T-helper 9 cell (primary cell): ENCODE data around the gene ZFYVE27.

Source experiments
- DNase-seq: peaks from one replicate; pipeline ENCODE4 v3.0.0-alpha.2; 2020

The ZFYVE27 gene

DNA sequence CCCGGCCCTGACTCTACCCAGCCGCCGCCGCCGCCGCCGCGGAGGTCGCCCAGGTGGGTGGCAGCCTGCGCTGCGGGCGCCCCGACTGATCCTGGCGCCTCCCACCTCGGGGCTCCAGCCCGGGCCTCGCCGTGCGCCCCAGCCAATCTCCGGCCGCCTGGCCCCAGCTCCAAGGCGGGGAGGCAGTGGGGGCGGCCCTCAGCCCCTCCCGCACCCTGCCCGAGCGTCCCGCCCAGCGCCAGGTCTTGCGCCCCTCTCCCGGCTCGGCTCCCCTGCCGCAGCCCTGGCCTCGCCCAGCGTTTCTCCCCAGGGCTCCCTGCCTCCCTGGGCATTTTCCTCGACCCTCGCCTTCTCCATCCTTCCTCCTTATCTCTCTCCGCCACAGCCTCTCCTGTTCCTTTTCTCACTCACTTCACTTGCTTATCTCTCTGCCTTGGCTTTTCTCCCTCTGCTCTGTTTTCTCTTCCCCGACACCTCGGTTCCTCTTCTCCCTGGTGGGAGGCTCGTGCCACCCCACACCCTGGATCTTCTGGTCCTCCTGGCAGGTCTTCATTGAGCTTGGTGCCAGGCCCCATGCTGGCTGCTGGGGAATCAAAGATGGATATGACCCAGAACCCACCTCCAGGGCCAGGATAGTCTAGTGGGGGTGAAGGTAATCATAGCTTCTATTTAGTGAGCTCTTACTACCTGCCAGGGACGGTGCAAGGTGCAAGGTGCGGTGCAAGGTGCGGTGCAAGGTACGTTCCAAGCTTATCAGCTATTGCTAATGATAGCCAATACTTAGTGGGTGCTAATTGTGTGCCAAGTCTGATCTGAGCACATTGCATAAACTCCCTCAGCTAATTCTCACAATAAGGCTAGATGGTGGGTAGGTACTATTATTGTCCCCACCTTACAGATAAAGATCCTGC lies 35.2 kb downstream of the ZFYVE27 start, which contains the start of gene SFRP5:
SFRP5 (minus strand) TSS at position 87 of the 911 bp plus-strand sequence. CDS start 166 bp downstream, outside the sequence.
- no peak for DNase-seq

DNA sequence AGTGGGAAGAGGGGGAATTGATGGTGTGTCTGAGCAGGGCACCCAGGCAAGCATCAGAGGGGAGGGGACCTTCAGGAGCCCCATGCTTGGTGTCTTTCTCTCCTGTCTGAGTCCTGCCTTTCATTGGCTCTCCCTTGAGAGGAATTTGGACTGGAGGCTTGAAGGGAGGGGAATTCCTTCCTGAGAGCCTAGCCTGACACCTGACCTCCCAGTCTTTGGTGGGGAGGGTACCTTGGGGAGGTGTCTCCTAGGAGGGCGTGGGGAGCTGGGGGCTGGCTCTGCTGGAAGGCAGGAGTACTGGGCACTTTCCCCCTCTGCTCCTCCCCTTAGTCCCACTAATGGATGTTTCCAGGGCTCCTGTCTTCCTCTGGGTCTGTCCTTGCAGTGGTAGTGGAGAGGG lies 36.2 kb downstream of the ZFYVE27 start:
- no peak for DNase-seq

DNA sequence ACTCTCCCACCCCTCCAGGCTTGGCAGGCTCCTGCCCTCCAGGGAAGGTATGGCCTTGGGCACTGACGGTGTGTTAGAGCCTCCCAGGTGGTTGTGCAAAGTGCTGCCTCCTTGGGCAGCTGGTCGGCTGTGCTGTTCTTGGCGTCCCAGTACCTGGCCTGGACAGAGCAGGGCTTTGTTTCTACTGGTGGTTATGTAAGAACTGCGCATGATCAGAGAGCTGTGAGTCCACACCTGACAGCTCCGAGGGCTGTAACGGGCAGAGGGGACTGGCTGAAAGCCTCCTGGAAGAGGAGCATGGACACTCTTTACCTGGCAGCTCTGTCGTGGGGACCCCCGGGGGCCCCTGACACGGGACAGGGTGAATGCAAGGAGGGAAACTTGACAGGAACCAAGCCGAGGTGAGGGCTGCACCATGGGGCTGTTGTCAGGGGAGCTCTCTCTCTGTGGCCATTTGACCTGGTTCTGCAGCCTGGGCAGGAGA lies 37.9 kb downstream of the ZFYVE27 start:
- no peak for DNase-seq

DNA sequence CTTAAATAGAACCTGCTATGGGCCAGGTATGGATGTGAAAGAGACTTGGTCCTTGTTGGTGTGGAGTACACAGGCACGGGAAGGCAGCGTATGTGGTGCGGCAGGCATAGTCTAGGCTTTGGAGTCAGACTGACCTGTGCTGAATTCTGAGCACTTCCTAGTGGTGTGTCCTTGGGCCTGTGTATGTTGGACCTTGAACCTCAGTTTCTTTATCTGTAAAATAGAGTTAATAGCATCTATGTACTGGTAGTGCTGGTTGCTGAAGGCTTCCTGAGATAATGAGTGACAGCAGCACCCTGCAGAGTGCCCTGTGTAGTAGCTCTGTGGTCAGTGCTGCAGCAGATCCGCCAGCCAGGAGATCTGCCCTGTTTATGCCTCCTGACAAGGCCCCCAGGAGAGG lies 40.2 kb downstream of the ZFYVE27 start:
- no peak for DNase-seq

DNA sequence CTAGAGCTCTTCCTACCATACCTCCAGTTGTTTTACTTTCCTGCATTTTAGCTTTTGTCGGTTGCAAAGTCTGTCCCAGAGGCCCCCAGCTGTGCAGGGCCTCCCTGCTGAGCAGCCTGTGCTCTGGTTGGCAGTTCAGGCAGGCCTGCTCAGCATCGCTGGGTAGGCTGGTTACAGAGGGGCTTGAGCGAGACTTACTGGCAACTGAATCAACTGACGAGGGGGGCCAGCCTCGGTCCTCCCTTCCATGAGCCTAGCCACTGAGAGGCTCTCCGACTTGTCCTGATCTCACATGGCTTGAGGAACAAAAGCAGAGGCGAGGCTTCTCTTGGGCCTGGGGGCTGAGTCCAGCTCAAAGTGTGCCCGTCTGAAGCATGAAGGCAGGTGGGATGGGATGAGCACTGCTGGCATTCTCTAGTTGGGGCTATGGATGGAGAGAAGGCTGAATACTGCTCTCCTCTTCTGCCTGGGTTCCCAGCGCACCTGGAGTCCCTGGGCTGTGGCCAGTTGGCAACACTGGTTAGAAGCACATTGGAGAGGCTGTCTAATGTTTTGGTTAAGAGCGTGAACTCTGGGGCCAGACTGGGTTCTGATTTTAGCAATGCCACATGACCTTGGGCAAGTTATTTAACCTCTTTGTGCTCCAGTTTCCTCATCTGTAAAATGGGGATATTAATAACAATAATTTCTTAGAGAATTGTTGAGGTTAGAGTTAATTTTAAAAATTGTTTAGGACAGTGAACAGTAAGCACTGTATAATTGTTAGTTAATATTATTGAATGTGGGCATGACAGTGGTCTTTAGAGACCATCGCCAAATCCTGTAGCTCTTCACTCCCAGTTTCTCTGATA lies 41.7 kb downstream of the ZFYVE27 start:
- DNase-seq: no peak

DNA sequence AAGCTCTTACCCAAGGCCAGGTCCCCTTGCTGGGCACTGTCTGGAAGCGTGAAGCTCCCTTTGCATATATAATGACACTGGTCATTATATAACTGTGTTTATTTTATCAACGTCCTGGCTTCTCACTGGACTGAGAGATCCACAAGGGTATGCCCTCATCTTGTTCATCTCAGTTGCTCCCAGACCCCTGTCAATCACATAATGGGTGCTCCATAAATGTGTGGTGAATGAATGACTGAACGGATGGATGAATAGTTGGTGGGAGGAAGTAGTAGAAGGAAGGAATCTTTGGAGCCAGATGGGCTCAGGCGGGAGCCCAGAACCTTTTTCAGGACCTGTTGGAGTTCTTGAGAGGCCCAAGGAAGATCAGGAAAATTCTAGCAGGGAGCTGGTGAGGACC lies 42.6 kb downstream of the ZFYVE27 start:
- no peak for DNase-seq

DNA sequence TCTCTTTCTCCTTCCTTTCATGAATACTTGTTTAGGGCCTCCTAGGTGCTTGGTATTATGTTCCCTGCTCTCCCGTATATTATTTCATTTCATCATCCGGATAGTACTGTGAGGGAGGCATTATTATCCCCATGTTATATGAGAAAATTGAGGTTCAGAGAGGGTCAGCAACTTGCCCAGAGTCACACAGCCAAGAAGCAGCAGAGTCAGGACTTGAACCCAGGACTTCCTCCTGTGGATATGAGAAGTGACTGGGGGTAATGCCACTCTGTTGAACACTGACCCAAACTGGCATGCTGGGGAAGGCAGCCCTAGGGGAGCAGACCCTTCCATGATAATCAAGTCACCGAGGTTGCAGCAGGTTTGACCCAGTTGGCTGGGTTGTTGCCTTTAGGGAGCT lies 43.0 kb downstream of the ZFYVE27 start:
- no peak for DNase-seq

DNA sequence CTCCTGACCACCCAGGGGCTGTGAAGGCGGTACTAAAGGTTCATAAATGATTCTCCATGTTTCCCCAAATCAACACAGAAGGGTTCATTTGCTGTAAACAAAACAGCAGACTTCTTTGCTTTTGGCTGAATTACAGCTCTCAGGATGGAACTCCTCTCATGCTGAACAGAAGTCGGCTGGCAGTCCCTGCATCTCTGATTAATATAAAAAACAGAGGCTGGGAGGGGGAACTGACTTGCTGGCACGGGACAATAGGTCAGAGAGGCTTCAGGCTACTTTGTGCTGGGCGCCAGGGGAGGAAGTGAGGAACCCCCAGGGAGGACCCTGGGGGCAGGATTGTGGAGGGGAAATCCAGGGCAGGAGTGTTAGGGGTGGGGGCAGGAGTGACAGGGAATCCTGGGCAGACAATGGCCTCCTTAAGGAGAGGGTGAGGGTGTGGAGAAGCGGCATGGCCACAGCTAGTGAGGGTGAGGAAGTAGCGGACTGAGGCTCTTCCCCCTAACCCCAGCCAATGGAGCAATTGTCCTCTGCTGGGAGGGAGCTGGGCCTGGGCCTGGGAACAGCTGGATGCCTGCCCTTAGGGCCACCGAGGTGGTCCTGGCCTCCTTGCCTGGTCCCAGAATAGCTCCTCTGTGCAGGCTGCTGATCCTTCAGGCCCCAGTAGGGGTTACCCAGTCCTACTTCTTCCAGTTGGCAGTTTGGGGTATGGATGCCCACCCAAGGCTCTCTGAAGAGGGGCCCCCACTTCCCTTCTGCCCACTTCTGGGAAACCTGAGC lies 44.1 kb downstream of the ZFYVE27 start:
- no peak for DNase-seq

DNA sequence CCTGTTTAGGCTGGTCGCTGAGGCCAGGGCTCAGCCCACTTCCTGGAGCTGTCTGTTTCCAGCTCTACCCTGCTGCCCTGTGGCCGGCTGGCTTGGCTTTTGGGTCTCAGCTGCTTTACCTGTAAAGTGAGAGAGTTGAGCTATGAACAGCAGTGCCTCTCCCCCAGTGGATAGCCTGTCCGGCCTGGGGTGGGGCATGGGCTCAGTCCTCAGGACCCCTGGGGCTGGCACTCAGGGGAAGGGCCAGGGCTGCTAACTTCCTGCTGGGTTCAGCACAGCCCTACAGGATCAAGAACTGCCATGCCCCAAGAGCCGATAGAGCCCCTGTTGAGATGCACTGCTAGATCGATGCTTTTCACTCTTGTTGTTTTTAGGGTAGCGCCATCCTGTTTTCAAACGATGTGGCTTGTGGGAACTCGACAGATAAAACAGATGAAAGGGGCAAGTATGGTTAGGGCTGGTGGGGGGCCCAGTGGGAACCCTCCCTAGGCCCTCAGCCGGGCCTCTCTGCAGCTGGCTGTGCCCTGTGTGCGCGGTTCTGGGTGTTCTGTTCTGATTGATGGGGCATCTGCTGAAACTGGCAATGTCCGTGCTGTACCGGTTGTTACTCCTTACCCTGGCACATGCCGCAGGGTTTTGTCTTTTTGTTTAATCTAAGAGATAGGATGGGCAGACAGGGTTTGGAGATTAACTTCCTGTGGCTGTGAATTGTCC lies 44.8 kb downstream of the ZFYVE27 start:
- no peak for DNase-seq

DNA sequence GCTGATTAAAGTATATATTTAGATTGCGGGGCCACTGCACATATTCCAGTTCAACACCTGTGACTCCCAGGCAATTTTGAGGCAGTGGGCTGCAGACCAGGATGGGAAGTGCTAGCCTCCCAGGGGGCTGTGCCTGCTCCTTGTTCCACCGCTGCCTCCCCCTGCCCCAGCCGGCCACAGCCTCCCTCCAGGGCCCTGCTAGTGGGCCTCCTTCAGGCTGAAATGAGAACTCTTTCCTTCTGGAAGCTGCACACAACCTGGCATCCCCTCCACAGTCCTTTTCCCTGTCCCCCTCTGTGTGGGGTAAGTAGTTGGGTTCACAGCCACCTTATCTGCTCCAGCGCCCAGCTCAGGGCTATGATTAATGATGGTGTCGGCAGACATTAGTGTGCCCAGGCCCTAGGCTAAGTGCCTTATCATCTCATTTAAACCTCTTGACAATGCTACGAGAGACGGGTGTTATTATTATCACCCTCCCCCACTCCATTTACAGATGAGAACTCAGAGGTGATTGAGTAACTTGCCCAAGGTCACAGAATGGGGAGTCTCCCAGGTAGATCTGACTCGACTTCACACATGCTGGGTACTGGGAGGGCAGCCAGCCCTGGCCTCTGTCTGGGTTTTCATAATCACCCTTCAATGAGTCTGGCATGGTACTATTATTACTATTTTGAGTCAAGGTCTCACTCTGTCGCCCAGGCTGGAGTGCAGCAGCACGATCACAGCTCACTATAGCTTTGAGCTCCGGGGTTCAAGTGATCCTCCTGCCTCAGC lies 45.7 kb downstream of the ZFYVE27 start:
- DNase-seq: no peak

DNA sequence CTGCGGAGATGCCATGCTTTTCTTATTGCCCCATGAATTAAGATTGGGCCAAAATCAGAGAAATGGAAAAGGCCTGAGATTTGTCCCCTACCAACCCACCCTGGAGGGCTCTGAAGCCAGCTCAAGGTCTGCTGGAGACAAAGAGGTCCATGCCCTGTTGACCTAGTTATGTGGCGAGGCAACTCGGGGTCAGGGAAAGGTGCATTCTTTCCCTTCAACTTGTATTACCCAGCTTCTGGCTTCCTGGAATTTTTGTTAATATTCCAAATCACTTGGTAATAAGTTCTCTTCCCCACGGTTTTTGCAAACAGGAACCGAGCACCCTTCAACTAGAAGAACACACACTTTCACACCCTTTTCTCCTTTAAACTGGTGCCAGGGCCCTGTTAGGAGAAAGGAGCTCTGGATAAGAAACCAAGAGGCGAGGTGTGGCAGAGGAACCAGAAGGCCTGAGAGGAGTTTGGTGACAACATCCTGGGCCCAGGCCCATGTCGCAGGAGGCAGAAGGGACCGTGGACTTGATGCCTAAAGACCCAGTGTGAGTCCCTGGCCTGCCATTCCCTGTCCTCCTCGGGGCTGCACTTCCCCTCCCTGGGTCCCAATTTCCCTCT lies 47.4 kb downstream of the ZFYVE27 start:
- no peak for DNase-seq

DNA sequence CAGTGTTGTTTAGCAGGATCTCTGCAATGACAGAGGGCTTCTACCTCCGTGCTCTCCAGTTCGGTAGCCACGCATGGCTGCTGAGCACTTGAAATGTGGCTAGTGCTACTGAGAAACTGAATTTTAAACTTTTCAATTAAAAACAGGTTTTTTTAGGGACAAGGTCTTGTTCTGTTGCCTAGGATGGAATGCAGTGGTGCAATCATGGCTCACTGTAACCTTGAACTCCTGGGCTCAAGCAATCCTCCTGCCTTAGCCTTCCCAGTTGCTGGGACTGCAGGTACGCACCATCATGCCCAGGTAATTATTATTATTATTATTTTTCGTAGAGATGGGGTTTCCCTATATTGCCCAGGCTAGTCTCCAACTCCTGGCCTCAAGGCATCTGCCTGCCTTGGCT lies 48.3 kb downstream of the ZFYVE27 start:
- DNase-seq: no peak

DNA sequence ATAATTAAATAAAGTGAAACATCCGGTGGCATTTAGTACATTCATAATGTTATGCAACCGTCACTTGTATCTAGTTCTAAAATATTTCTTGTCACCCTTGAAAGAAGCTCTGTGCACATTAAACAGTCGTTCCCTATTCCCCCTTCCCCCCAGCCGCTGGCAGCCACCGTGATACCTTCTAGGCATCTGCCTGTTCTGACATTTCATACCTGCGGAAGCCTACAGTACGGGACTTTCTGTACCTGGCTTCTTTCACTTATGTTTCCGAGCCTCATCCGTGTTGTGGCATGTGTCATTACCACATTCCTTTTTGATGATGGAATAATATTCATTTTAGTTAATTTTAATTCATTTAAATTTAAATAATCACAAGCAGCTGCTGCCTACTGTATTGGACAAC lies 48.8 kb downstream of the ZFYVE27 start:
- DNase-seq: no peak

DNA sequence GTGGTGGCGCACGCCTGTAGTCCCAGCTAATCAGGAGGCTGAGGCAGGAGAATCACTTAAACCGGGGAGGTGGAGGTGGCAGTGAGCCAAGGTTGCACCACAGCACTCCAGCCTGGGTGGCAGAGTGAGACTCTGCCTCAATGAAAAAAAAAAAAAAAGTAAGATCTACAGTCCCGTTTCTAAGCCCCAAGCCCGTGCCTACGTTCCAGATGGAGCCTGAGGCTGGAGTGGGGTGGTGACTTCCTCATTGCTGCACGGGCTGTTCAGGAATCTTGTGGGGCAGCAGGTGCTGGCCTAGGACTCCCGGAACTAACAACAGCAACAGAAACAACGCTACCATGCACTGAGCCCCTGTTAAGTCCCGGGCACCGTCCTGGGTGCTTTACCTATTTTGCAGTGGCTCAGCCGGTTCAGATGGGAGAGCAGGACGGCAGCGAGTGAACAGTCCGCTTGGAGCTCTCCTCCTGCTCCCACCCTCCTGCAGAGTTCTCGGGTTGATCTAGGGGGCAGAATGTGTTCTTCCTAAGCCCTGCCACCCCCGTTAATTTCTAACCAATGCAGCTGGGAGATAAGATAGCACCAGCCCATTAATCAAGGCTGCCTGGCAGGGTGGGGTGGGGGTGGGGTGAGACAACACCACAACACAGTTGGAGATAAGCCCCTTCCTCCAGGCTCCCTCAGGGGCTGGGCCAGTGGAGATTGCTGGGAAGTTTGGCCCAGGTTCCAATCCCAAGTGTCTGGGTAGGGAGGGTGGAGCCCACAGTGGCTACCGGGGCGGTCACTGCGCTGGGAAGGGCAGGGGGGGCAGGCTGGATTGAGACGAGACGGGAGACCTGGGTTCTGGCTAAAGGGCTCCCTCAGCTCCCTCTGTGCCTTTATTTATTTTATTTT lies 51.9 kb downstream of the ZFYVE27 start:
- no peak for DNase-seq

DNA sequence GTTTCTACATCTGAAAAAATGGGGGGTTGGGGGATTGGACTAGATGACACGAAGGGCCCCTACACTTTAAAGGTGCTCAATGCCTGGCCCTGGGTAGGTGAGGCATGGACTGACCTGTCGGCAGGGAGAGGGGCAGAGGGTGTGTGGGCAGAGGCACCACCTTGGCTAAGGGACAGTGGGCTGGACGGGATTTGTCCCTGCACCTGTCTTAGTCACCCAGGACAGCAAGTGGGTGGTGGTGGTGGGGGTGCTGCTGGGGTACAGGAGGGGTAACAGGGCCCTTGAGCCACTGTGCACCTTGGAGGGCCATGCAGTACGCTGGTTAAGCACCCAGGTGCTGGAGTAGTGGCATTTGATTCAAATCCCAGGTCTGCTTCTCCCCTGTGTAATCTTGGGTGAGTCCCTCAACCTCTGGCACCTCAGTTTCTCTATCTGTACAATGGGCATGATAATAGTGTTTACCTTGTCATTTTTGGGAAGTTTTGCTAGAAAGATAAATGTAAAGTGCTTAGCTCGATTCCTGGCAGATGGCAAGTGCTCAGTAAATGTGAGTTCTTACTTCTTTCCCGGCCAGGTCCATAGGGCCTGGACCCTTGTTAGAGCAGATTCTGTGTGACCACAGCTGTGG lies 53.0 kb downstream of the ZFYVE27 start:
- no peak for DNase-seq

DNA sequence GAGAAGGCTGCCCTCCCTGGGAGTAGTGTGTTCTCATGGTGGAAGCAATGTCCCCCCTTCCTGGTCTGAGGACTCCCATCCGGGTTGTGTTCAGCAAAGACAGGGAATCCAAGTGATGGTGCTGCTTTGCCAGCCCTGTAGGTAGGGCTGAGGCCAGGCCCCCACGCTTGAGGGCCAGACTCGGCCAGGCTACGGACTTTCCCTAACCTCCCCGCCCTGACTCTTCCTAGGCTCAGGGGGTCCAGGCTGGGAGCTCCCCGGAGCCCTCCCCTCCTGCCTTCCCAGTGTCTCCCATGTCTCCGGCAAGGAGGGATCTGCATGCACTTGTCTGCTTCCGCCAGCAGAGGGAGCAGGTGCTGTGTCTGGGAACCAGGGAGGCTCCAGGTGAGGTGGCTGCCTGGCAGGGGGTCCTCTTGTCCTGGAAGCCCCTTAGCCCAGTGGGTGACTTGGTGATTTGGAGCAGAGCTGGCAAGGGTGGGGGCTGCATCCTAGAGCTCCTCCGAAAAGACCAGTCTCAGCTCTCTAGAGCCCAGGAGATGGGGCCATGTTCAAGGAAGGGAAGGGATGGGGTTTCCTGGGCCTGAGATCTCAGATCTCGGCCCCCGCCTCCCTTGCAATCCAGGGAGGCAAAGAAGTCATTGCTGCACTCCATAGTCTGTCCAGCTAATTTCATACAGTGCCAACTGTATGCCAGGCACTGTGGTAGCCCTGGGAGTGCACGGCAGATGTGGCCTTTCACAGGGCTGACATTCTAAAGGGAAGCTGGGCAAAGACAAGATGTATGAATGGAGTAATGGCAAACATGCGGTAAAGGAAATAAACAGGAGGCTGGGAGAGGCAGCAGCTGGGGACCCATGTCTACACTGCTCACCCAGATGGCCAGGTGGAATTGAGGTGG lies 55.1 kb downstream of the ZFYVE27 start:
- DNase-seq: peak; percentile 70

DNA sequence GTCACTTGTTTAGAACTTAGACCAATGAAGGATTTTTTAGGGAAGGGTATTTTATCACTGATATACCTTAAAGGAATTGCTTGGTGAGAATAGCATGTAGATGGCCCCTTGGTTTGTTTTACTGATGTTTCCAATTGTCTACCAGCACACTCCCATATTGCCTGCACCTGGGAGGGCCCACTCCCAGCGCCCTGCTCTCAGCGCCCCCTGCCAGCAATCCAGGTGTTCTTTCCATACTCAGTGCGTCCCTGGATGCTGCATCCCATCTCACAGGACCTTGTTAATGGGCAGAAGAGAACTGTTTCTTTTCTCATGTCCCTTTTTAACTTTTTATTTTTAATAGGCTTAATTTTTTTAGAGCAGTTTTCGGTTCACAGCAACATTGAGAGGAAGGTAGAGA lies 59.0 kb downstream of the ZFYVE27 start:
- DNase-seq: no peak

DNA sequence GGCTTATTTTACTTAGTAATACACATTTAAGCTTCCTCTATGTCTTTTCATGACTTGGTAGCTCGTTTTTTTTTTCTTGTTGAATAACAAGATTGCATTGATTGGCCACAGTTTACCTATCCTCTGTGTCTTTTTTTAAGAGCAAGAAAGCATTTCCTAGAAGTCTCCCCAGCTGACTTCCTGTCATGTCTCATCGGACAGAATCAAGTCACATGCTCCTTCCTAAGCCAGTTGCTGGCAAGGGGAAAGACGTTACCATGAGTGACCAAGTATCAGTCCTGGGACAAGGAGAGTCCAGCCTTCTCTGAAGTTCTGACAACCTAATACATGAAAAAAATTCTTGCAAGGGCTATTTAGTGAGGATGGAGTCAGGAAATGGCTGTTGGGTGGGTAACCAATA lies 59.7 kb downstream of the ZFYVE27 start:
- DNase-seq: no peak
